NCI-H146 treated with DMSO at 0.1 percent for 48 hours (cell line): ENCODE results near the gene NEO1.

Source experiments
- DNase-seq: peaks from one replicate; lab custom pipeline; 2025; ENCODE audit not compliant: unreplicated experiment; lab: John Stamatoyannopoulos, UW

The NEO1 gene

GRCh38 chr15:73346735-73347312, 294.6 kb downstream of the NEO1 start:
- DNase-seq = no peak

GRCh38 chr15:73349191-73349590, 296.9 kb downstream of the NEO1 start:
- no peak for DNase-seq

GRCh38 chr15:73352082-73352481, 299.8 kb downstream of the NEO1 start:
- DNase-seq = no peak

- DNase-seq = peak; percentile 47
Observed at GRCh38 chr15:73353734-73354133, 301.5 kb downstream of the NEO1 start.

GRCh38 chr15:73354241-73354640, 302.0 kb downstream of the NEO1 start:
- DNase-seq = no peak
